GM10248 (cell line): ENCODE results near the gene ARHGAP24.
A peak's percentile ranks its signal among the peaks of the same experiment; 100 is the strongest.

ENCODE experiments used
- CTCF ChIA-PET: fragments of 300-600 bp; sonication (Branson Sonifier 250); formaldehyde crosslinking; extraction: SDS; loops from one replicate; lab custom pipeline; 2021; ENCODE audit warnings: antibody characterized with exemption; lab: Yijun Ruan, JAX
- POLR2A ChIA-PET: fragments of 350-650 bp; sonication (Branson Sonifier 250); formaldehyde crosslinking; extraction: SDS; loops from one replicate; lab custom pipeline; 2020; ENCODE audit warnings: antibody characterized with exemption; lab: Yijun Ruan, JAX
- DNase-seq: peaks from one replicate; pipeline ENCODE4 v3.0.0; 2012; ENCODE audit errors: extremely low spot score
- CTCF ChIP-seq: IDR thresholded peaks from 2 replicates; pipeline ENCODE4 v1.5.1; 2012; ENCODE audit warnings: mild to moderate bottlenecking, low read depth; ENCODE audit errors: extremely low read depth, missing control alignments, control extremely low read depth

Gene ARHGAP24

GRCh38 chr4:85615952-85616351 is 141.0 kb downstream of the ARHGAP24 start:
- POLR2A ChIA-PET: no interaction called here
- DNase-seq: no peak
- CTCF ChIA-PET: interaction anchor here (0.8 to 1.4 kb wide), 2 partner anchors 9 to 42 kb away, joined by 3 read pairs; no protein-coding TSS in a partner anchor
- no peak for TF ChIP-seq CTCF

GRCh38 chr4:85617202-85617601 is 142.3 kb downstream of the ARHGAP24 start:
- no peak for DNase-seq
- CTCF ChIA-PET: no interaction called here
- POLR2A ChIA-PET: no interaction called here
- no peak for TF ChIP-seq CTCF

- CTCF ChIA-PET: no interaction called here
- DNase-seq: no peak
- POLR2A ChIA-PET: no interaction called here
- TF ChIP-seq CTCF: no peak
Measured at GRCh38 chr4:85632981-85633380, 158.0 kb downstream of the ARHGAP24 start.

- ChIA-PET POLR2A (no interaction called here), CTCF (no interaction called here)
- TF ChIP-seq CTCF: no peak
- DNase-seq: no peak
Measured at GRCh38 chr4:85637778-85638177, 162.8 kb downstream of the ARHGAP24 start.

GRCh38 chr4:85639946-85640345 is 165.0 kb downstream of the ARHGAP24 start:
- no peak for DNase-seq
- TF ChIP-seq CTCF: no peak
- ChIA-PET CTCF (interaction anchor here (1.2 to 2.1 kb wide), 3 partner anchors 13 to 77 kb away, joined by 3 to 4 read pairs (median 3); no protein-coding TSS in a partner anchor), POLR2A (no interaction called here)

- ChIA-PET POLR2A (no interaction called here), CTCF (interaction anchor here (1.0 to 2.0 kb wide), 4 partner anchors 11 to 105 kb away, joined by 3 to 8 read pairs (median 4); no protein-coding TSS in a partner anchor)
- peak; percentile 13 for DNase-seq
- no peak for TF ChIP-seq CTCF
Measured at GRCh38 chr4:85642356-85643100, 167.6 kb downstream of the ARHGAP24 start.
